GF-D8 (cell line): ENCODE data around the gene PLIN1.
"Not testable (repeated sequence)": the region's sequence is repeated elsewhere in the genome, so short reads cannot be mapped to it uniquely, and the experiment has no call there.

Experiments
- DNase-seq: peaks from one replicate; lab custom pipeline; 2025; lab: John Stamatoyannopoulos, UW

The PLIN1 gene

GRCh38 chr15:89679212-89679611 lies at the start of gene PLIN1:
TSS of gene PLIN1 (minus strand) at chr15:89679367. CDS start at chr15:89677489, 1,878 bp downstream.
- no peak for DNase-seq

- DNase-seq, result no peak
Measured at GRCh38 chr15:89728254-89728653, 49.1 kb upstream of the PLIN1 start.

- no peak for DNase-seq
Measured at GRCh38 chr15:89725064-89725463, 45.9 kb upstream of the PLIN1 start.

GRCh38 chr15:89724621-89725020 lies 45.5 kb upstream of the PLIN1 start:
- DNase-seq, result no peak

- no peak for DNase-seq
Measured at GRCh38 chr15:89723031-89723430, 43.9 kb upstream of the PLIN1 start.

- DNase-seq, result peak; percentile 73
Measured at GRCh38 chr15:89714775-89715174, 35.6 kb upstream of the PLIN1 start.

GRCh38 chr15:89707577-89707976 lies 28.4 kb upstream of the PLIN1 start:
- DNase-seq, result no peak

GRCh38 chr15:89704411-89704810 lies 25.2 kb upstream of the PLIN1 start:
- no peak for DNase-seq

- DNase-seq, result no peak
Measured at GRCh38 chr15:89695198-89695597, 16.0 kb upstream of the PLIN1 start.

GRCh38 chr15:89693696-89694095 lies 14.5 kb upstream of the PLIN1 start:
- DNase-seq, result no peak

GRCh38 chr15:89693091-89693490 lies 13.9 kb upstream of the PLIN1 start:
- DNase-seq, result no peak

GRCh38 chr15:89690276-89691218 lies 11.4 kb upstream of the PLIN1 start, which contains the start of the genes PEX11A and WDR93:
TSS of gene PEX11A (minus strand) at chr15:89690754. CDS start at chr15:89690632, 122 bp downstream.
TSS of gene WDR93 (plus strand) at chr15:89690811. CDS start at chr15:89701747, 10,936 bp downstream.
- DNase-seq, result no peak

- DNase-seq, result not testable (repeated sequence)
Measured at GRCh38 chr15:89689930-89690275, 10.7 kb upstream of the PLIN1 start.

GRCh38 chr15:89686522-89686921 lies 7.4 kb upstream of the PLIN1 start:
- DNase-seq, result no peak

GRCh38 chr15:89685995-89686394 lies 6.8 kb upstream of the PLIN1 start:
- no peak for DNase-seq

- DNase-seq, result no peak
Measured at GRCh38 chr15:89681146-89681545, 2.0 kb upstream of the PLIN1 start.

GRCh38 chr15:89680282-89680873 lies 1.2 kb upstream of the PLIN1 start:
- DNase-seq, result no peak

- DNase-seq, result no peak
Measured at GRCh38 chr15:89677381-89677780, 1.8 kb downstream of the PLIN1 start.

GRCh38 chr15:89675606-89676005 lies 3.6 kb downstream of the PLIN1 start:
- DNase-seq, result no peak

GRCh38 chr15:89674526-89674925 lies 4.6 kb downstream of the PLIN1 start:
- no peak for DNase-seq

GRCh38 chr15:89673165-89673512 lies 6.0 kb downstream of the PLIN1 start:
- no peak for DNase-seq

GRCh38 chr15:89672221-89673164 lies 6.7 kb downstream of the PLIN1 start:
- DNase-seq, result no peak
